Activated CD4-positive, alpha-beta T cell treated with anti-CD3 and anti-CD28 coated beads, Interleukin-2, amount 10 ng/mL, durations not matched to agents 24 days and 14 days (primary cell): ENCODE data around the gene BARX1. TPM values are rescaled to one million over a fixed set of nuclear protein-coding genes. Genes with fewer than 3 reads are reported as not detected.
"Not testable (repeated sequence)": the region's sequence is repeated elsewhere in the genome, so short reads cannot be mapped to it uniquely, and the experiment has no call there.

Experiments
- DNase-seq: peaks from one replicate; pipeline ENCODE4 v3.0.0; 2022
- H3K27ac Mint-ChIP-seq: one replicate; pipeline ENCODE4 v1.8.0; 2022; ENCODE audit warnings: mild to moderate bottlenecking, mixed read lengths
- H3K27me3 Mint-ChIP-seq: one replicate; pipeline ENCODE4 v1.8.0; 2022; ENCODE audit warnings: mixed read lengths
- H3K36me3 Mint-ChIP-seq: one replicate; pipeline ENCODE4 v1.8.0; 2022; ENCODE audit warnings: low read depth, mild to moderate bottlenecking, mixed read lengths
- H3K4me1 Mint-ChIP-seq: one replicate; pipeline ENCODE4 v1.8.0; 2021; ENCODE audit warnings: mixed read lengths
- H3K4me3 Mint-ChIP-seq: one replicate; pipeline ENCODE4 v1.8.0; 2022; ENCODE audit warnings: mild to moderate bottlenecking, moderate library complexity, mixed read lengths
- H3K9me3 Mint-ChIP-seq: one replicate; pipeline ENCODE4 v1.8.0; 2021; ENCODE audit warnings: mixed read lengths
- intact Hi-C: fragments of 100-400 bp; cut with micrococcal nuclease; formaldehyde crosslinking; loops from one replicate; pipeline ENCODE4 v1.15.1; 2023
- total RNA-seq: library from RNA; stranded (reverse); gene quantifications from 2 replicates; pipeline ENCODE4 v1.2.3, GENCODE V29; 2022

Gene BARX1
- total RNA-seq, 1 donor from 2014 or later, result 0.61 TPM

- H3K27ac Mint-ChIP-seq, result no peak overlapping the region
- intact Hi-C loops, result no loop called here
- H3K36me3 Mint-ChIP-seq, result no peaks in the 10 kb centered on the region
- no peak overlapping the region for H3K4me3 Mint-ChIP-seq
- H3K27me3 Mint-ChIP-seq, result peaks cover 2% of the 10 kb centered on the region
- no peak for DNase-seq
- H3K9me3 Mint-ChIP-seq, result no peaks in the 10 kb centered on the region
- H3K4me1 Mint-ChIP-seq, result no peaks in the 10 kb centered on the region
These were observed 20.9 kb upstream of the BARX1 start for GRCh38 chr9:93976081-93976480.

GRCh38 chr9:93975262-93975661 lies 20.1 kb upstream of the BARX1 start:
- no peak overlapping the region for H3K27ac Mint-ChIP-seq
- no peaks in the 10 kb centered on the region for H3K4me1 Mint-ChIP-seq
- H3K36me3 Mint-ChIP-seq, result no peaks in the 10 kb centered on the region
- intact Hi-C loops, result no loop called here
- H3K27me3 Mint-ChIP-seq, result peaks cover 2% of the 10 kb centered on the region
- no peak for DNase-seq
- H3K4me3 Mint-ChIP-seq, result no peak overlapping the region
- H3K9me3 Mint-ChIP-seq, result no peaks in the 10 kb centered on the region

GRCh38 chr9:93974151-93974550 lies 19.0 kb upstream of the BARX1 start:
- intact Hi-C loops, result no loop called here
- H3K9me3 Mint-ChIP-seq, result no peaks in the 10 kb centered on the region
- no peaks in the 10 kb centered on the region for H3K4me1 Mint-ChIP-seq
- no peak overlapping the region for H3K4me3 Mint-ChIP-seq
- DNase-seq, result no peak
- no peak overlapping the region for H3K27ac Mint-ChIP-seq
- peaks cover 2% of the 10 kb centered on the region for H3K27me3 Mint-ChIP-seq
- no peaks in the 10 kb centered on the region for H3K36me3 Mint-ChIP-seq

- H3K9me3 Mint-ChIP-seq, H3K4me3 Mint-ChIP-seq, DNase-seq, H3K36me3 Mint-ChIP-seq, intact Hi-C loops, H3K27ac Mint-ChIP-seq, H3K4me1 Mint-ChIP-seq, H3K27me3 Mint-ChIP-seq: not testable (repeated sequence)
These were observed 17.5 kb upstream of the BARX1 start for GRCh38 chr9:93972655-93973054.

- DNase-seq, result no peak
These were observed 14.1 kb upstream of the BARX1 start for GRCh38 chr9:93969328-93969661.

GRCh38 chr9:93968451-93969327 lies 13.5 kb upstream of the BARX1 start:
- H3K36me3 Mint-ChIP-seq, result no peaks in the 10 kb centered on the region
- intact Hi-C loops, result no loop called here
- peaks cover 2% of the 10 kb centered on the region for H3K27me3 Mint-ChIP-seq
- no peak overlapping the region for H3K27ac Mint-ChIP-seq
- H3K4me3 Mint-ChIP-seq, result no peak overlapping the region
- peak; percentile 48 for DNase-seq
- H3K4me1 Mint-ChIP-seq, result no peaks in the 10 kb centered on the region
- H3K9me3 Mint-ChIP-seq, result no peaks in the 10 kb centered on the region

More at GRCh38 chr9:93969328-93969661, 14.1 kb upstream of the BARX1 start:
- H3K36me3 Mint-ChIP-seq, result no peaks in the 10 kb centered on the region
- no peak overlapping the region for H3K4me3 Mint-ChIP-seq
- no peak overlapping the region for H3K27ac Mint-ChIP-seq
- no peaks in the 10 kb centered on the region for H3K4me1 Mint-ChIP-seq
- H3K27me3 Mint-ChIP-seq, result peaks cover 2% of the 10 kb centered on the region
- intact Hi-C loops, result no loop called here
- H3K9me3 Mint-ChIP-seq, result no peaks in the 10 kb centered on the region

GRCh38 chr9:93967020-93967803 lies 12.1 kb upstream of the BARX1 start:
- DNase-seq, result no peak
- H3K4me1 Mint-ChIP-seq, result peaks cover 8% of the 10 kb centered on the region
- H3K4me3 Mint-ChIP-seq, result no peak overlapping the region
- no peaks in the 10 kb centered on the region for H3K36me3 Mint-ChIP-seq
- intact Hi-C loops, result no loop called here
- H3K9me3 Mint-ChIP-seq, result no peaks in the 10 kb centered on the region
- peaks cover 7% of the 10 kb centered on the region for H3K27me3 Mint-ChIP-seq
- no peak overlapping the region for H3K27ac Mint-ChIP-seq

- Mint-ChIP-seq H3K4me3 (no peak overlapping the region), H3K4me1 (peaks cover 12% of the 10 kb centered on the region), H3K36me3 (no peaks in the 10 kb centered on the region), H3K9me3 (no peaks in the 10 kb centered on the region), H3K27ac (no peak overlapping the region), H3K27me3 (peaks cover 18% of the 10 kb centered on the region)
- intact Hi-C loops, result no loop called here
- no peak for DNase-seq
These were observed 10.8 kb upstream of the BARX1 start for GRCh38 chr9:93965830-93966577.

GRCh38 chr9:93964685-93965084 lies 9.5 kb upstream of the BARX1 start:
- H3K4me3 Mint-ChIP-seq, result no peak overlapping the region
- no peak overlapping the region for H3K27ac Mint-ChIP-seq
- no peak for DNase-seq
- no peaks in the 10 kb centered on the region for H3K9me3 Mint-ChIP-seq
- peaks cover 29% of the 10 kb centered on the region for H3K27me3 Mint-ChIP-seq
- no peaks in the 10 kb centered on the region for H3K36me3 Mint-ChIP-seq
- intact Hi-C loops, result loop anchor here (5.0 kb wide), 1 partner anchor 1157 kb away; no protein-coding TSS in a partner anchor
- peaks cover 18% of the 10 kb centered on the region for H3K4me1 Mint-ChIP-seq

- no peaks in the 10 kb centered on the region for H3K9me3 Mint-ChIP-seq
- H3K4me1 Mint-ChIP-seq, result peaks cover 23% of the 10 kb centered on the region
- H3K27me3 Mint-ChIP-seq, result peaks cover 34% of the 10 kb centered on the region
- no peak overlapping the region for H3K4me3 Mint-ChIP-seq
- intact Hi-C loops, result loop anchor here (1.0 to 5.0 kb wide), 4 partner anchors 15 to 1157 kb away; no protein-coding TSS in a partner anchor
- no peaks in the 10 kb centered on the region for H3K36me3 Mint-ChIP-seq
- no peak overlapping the region for H3K27ac Mint-ChIP-seq
- DNase-seq, result no peak
These were observed 8.8 kb upstream of the BARX1 start for GRCh38 chr9:93963969-93964368.

GRCh38 chr9:93963489-93963888 lies 8.3 kb upstream of the BARX1 start:
- H3K36me3 Mint-ChIP-seq, H3K27ac Mint-ChIP-seq, H3K9me3 Mint-ChIP-seq, H3K4me3 Mint-ChIP-seq, DNase-seq: not testable (repeated sequence)
- peaks cover 38% of the 10 kb centered on the region for H3K27me3 Mint-ChIP-seq
- intact Hi-C loops, result loop anchor here (1.0 to 5.0 kb wide), 4 partner anchors 15 to 1156 kb away; no protein-coding TSS in a partner anchor
- peaks cover 26% of the 10 kb centered on the region for H3K4me1 Mint-ChIP-seq

GRCh38 chr9:93962561-93963440 lies 7.6 kb upstream of the BARX1 start:
- H3K36me3 Mint-ChIP-seq, result no peaks in the 10 kb centered on the region
- H3K4me1 Mint-ChIP-seq, result peaks cover 28% of the 10 kb centered on the region
- no peak overlapping the region for H3K27ac Mint-ChIP-seq
- no peaks in the 10 kb centered on the region for H3K9me3 Mint-ChIP-seq
- intact Hi-C loops, result loop anchor here (1.0 to 5.0 kb wide), 4 partner anchors 14 to 1156 kb away; no protein-coding TSS in a partner anchor
- peaks cover 43% of the 10 kb centered on the region for H3K27me3 Mint-ChIP-seq
- peak; percentile 94 for DNase-seq
- H3K4me3 Mint-ChIP-seq, result no peak overlapping the region

GRCh38 chr9:93962017-93962416 lies 6.9 kb upstream of the BARX1 start:
- Mint-ChIP-seq H3K4me3 (no peak overlapping the region), H3K27ac (no peak overlapping the region), H3K9me3 (no peaks in the 10 kb centered on the region), H3K27me3 (peaks cover 51% of the 10 kb centered on the region), H3K36me3 (no peaks in the 10 kb centered on the region), H3K4me1 (peaks cover 28% of the 10 kb centered on the region)
- intact Hi-C loops, result loop anchor here (2.0 to 5.0 kb wide), 2 partner anchors 13 to 1155 kb away; no protein-coding TSS in a partner anchor
- DNase-seq, result no peak
